Measurements from ENCODE around the gene GULP1.
"Not testable (repeated sequence)": the region's sequence is repeated elsewhere in the genome, so short reads cannot be mapped to it uniquely, and the experiment has no call there.

GULP1 gene

DNA sequence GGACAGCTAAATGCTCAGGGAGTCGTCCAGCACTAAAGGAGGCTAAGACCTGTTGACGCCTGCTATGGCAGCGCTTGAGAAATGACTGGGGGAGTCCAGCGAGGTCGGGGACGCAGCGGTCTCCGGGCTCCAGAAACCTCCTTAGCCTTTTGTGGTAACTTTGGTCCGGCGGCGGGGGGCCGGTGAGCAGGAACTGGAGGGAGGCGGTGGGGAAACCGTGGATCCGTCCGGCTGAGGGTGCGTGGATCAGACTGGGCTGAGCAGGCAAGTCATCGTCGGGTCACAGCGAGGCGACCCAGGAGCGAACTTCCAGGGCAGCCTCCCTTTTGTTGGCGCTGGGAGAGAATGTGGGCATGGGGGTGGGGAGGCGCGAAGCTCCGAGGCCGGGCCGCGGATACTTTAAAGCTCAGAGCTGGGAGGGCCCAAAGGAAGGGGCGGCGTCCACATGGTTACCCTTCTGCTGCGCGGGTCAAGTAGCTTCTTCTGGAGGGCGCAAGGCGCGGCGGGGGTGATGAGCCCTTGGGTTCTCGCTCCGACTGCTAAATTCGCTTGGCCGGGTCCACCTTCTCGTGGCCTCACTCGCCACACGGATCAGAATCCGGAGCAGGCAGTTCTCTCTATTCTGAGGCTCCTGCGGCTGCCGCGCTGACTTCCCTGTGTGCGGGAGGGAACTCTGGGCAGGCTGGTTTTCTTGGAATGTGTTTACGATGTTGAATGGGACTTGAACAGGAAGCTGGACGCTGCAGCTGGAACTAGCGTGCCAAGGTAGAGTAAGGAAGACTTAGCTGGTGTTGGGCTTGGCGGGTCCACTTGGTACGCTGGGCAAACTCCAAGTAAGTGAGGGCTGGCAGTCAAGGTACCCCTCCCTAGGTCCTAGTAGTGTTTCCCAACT lies 920 bp downstream of the GULP1 start:
- DNase-seq: peak in 49 of 58 donors; percentile 2 to 74 (median 32)

GRCh38 chr2:188293601-188294351 lies 2.1 kb downstream of the GULP1 start:
- peak in 56 of 58 donors; percentile 7 to 86 (median 54) for DNase-seq

DNA sequence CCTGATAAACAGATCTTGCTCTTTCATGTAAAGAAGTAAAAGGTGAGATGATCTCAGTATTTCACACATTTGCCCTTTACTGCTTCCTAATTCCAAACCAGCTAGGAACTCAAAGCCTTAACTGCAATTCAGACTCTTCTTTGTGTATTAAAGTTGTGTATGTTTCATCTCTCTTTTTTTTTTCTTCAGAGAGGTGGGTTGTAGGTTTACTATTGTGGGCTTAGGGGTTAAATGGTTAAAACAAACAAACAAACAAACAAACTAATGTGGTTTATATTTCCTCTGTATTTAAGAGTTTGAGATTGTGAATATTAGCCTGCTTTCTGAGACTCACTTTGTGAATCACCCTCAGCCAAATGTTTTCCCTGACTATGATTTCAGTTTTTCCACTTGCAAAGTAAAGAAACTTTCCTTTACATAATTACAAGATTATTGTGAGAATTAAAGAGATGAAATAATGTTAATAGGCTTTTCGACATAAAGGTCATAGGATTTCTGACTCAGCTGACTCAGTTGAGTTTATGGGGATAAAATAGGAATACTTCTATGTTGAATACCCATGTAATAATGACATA lies 2.8 kb downstream of the GULP1 start:
- no peak for DNase-seq

DNA sequence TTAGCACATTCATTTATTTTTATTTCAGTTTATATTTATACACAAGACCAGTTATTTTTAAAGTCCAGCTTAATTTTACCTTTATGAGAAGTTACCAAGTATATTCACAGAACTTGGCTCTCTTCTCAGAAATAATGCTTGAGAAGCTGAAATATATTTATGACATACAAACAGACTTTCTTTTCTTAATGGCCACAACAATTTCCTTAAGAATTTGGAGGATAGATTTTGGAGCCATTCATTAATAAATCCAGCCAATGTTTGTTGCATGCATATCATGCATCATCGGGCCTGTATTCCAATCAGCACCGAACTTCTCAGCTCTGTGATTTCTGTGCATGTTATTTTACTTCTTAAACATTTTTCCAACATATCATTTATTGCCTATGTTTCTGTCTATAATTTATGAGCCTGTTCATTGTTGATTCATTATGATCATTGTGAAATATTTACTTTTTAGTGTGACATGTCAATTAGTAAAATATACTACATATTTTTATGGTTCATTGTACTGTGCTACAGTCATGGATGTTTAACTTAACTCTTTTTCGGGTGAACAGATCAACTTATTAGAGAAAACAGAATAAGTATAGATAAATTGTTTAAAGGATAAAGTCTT lies 3.5 kb downstream of the GULP1 start:
- DNase-seq: no peak

GRCh38 chr2:188297978-188298377 lies 6.3 kb downstream of the GULP1 start:
- DNase-seq: no peak

DNA sequence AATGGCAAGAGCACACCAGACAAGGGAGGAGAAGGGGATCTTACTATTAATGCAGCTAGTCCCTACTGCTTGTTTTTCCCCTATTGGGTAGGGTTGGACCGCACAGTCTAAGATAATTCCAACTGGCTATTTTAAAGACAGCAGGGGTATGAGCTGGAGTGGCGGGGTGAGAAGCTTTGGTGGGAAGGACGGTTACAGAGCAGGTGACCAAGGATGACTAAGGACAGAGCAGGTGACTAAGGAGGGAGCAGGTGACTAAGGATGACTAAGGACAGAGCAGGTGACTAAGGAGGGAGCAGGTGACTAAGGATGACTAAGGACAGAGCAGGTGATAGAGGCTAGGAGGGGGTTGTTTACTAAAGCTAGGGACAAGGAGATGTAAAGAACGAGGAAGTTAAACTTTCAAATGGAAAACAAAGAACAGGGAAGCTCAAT lies 7.3 kb downstream of the GULP1 start:
- DNase-seq: not testable (repeated sequence)

DNA sequence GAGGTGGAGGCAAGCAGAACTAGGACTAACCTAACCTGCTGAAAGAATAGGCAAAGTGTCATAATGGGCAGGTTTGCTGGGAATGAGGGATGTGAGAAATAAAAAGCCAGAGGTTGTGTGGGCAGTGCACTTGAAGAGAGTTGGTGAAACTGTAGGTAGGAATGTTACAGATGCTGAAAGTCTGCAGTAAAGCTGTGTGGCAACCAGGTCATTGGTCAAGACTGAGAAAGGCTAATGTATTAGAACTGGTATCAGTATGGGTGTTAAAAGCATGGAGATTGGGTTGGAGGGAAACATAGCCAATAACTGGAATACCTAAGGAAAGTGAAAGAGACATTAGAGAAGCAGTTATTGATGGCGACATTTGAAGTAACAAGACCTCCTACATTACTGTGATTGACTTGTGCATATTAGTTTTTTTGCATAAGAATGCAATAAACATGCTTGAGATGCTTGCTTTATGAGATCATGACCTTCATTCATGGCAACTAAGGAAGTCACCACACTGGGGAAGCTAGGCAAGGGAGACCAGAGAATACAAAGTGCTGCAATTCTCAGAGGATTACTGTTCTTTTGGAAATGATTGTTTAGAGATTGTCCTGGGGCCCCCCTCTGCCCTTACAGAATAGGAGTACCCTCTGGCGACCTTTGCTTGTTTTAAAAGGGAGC lies 11.8 kb downstream of the GULP1 start:
- no peak for DNase-seq

DNA sequence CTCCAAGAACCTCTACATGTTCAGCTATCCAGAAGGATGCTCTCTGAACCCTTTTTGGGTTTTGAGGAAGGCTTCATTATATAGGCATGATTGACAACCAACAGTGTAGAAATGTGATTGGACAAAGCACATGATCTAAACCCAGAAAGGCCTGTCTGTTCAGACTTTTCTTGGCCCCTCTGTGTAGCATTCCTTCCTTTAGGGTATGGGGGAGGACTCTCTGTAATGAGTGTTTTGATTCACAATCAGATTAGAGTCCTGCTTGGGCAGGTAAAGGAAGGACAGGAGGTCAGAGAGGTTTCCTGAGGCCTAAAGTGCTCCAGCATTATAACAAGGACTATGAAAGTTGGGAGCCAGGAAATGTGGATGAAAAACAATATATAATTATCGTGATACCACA lies 13.6 kb downstream of the GULP1 start:
- DNase-seq: no peak

GRCh38 chr2:188306271-188306670 lies 14.6 kb downstream of the GULP1 start:
- no peak for DNase-seq

DNA sequence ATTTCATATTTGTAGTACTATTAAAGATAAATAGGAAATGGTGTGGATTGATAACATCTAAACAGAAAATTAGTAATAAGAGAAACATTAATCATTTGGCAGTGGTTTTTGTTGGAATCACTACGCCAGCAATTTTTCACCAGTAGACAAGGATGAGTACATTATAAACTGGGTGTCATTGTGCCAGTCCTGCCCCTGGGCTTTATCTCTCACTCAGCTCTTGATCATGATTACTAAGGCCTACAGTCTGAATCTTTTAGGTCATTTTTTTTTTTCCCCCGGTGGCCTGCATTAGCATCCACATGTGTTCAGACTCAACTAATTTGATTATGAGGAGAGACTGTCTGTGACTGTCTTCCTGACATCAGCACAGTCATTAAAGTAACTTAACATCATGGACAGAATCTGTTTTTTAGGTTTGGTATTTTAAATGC lies 16.2 kb downstream of the GULP1 start:
- no peak for DNase-seq

GRCh38 chr2:188308483-188308882 lies 16.8 kb downstream of the GULP1 start:
- DNase-seq: no peak

DNA sequence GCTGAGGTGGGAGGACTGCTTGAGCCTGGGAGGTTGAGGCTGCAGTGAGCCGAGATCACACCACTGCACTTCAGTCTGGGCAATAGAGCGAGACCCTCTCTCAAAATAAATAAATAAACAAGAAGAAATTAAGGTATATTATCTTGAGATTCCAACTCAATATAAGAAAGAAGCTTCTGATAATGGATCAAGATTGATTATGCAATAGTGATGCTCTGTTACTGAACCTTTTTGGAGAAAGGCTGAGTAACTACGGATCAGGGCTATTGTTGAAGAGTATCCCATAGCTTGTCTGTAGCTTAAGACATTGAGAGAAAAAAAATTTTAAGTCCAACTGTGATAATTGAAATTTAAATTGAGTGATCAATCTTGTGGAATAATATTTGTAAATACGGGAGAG lies 17.7 kb downstream of the GULP1 start:
- no peak for DNase-seq

DNA sequence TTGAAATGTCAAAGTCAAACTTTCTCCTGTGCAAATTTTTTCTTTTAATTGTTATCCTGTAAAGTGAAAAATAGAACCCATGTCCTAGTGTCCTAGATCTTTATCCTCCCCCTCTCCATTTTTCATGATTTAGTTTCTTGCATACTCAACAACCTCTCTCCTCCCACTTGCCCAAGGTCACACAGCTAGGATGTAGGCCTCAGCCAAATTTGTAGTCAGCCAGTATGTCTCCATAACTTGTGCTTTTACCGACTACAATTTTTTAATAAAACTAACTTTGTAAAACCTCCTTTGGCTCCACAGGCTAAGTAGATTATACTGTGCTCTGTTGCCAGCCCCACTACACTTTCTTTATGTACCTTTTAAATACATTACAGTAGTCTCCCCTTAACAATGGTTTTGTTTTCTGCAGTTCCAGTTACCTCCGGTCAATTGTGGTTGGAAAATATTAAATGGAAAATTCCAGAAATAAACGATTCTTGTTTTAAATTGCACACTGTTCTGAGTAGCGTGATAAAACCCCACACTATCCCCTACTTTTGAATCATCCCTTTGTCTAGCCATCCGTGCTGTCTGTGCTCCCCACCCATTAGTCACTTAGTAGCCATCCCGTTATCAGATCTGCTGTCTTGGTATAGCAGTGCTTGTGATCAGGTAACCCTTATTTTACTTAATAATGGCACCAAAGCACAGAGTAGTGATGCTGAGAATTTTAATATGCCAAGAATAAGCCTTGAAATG lies 22.8 kb downstream of the GULP1 start:
- no peak for DNase-seq

GRCh38 chr2:188315750-188316149 lies 24.1 kb downstream of the GULP1 start:
- no peak for DNase-seq

- no peak for DNase-seq
These were observed 24.7 kb downstream of the GULP1 start for GRCh38 chr2:188316342-188316741.

DNA sequence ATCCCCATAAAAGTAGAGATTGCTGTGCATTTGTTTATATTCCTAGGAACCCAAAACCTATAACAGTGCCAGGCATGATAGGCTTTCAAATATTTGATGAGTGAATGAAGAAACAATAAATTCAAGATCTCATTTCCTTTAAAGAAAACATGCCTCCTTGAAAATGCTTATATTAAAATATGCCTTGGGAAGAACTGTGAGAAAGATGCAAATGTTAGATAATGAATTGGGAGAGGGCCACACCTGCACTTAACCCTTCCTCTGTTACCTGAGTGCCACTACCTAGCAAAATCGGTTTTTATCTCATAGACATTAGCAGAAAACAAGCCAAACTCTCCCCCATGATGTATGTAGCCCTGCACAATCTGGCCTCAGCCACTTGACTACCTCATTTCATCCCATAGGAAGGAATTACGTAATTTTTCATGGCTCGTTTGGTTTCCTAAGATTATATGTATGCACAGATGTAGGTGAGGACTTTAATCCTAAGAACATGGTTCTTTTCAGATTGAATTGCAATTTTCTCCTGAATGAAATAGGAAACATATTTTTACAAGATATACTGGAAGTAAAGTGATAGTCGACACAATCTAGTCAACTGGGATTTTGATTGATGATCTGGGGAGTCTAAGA lies 25.2 kb downstream of the GULP1 start:
- DNase-seq: no peak

DNA sequence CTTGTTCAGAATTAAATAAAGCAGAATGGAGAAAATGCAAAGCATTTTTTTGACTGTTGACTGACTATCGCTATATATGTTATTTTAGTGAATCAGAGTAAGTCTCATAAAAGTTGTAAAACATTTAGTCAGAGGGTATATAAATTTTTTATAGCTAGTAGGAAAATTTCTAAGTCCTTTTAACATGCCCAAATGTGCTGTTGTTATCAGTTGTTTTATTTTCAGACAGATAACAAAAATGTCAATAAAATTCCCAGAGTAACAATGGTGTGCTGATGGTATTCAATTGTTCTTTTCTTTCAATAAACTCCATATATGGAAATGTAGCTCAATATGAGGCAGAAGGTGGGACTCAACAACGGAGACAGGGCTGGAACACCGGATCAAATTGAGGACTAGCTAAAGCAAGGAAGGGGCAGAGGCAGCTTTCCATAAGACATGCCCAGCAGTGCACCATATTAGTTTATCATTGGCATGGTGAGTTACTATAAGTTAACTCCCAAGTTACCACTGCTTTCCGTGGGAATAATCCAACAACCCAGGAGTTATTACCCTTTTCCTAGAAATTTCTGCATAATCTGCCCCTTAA lies 26.6 kb downstream of the GULP1 start:
- no peak for DNase-seq

GRCh38 chr2:188319838-188320237 lies 28.2 kb downstream of the GULP1 start:
- DNase-seq: no peak

DNA sequence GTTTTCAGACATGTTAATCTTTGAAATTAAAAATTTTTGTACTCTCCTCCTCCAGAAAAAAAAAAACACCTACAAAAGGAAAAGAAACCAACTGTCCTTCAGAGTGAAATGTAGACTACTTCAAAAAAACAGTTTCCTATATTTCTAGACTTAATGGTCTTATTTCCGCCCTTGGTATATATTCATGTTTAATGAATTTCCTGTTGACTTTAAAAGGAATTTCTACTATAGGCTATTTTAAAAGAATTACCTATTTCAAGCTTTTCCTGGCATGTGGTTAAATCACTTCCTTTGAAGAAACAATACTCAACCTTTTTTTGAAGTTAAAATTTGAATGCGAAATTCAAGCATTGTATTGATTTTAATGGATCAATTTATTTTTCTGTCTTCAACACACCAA lies 29.2 kb downstream of the GULP1 start:
- DNase-seq: no peak

Measured in anterior cingulate cortex (tissue), 58 donors.